Right kidney (tissue), 1 donor: ENCODE measurements around the gene MARCO.
"Not testable (repeated sequence)": the region's sequence is repeated elsewhere in the genome, so short reads cannot be mapped to it uniquely, and the experiment has no call there.

ENCODE experiments used
- DNase-seq: peaks from one replicate; pipeline ENCODE4 v3.0.0-alpha.2; 2016

The MARCO gene

DNA sequence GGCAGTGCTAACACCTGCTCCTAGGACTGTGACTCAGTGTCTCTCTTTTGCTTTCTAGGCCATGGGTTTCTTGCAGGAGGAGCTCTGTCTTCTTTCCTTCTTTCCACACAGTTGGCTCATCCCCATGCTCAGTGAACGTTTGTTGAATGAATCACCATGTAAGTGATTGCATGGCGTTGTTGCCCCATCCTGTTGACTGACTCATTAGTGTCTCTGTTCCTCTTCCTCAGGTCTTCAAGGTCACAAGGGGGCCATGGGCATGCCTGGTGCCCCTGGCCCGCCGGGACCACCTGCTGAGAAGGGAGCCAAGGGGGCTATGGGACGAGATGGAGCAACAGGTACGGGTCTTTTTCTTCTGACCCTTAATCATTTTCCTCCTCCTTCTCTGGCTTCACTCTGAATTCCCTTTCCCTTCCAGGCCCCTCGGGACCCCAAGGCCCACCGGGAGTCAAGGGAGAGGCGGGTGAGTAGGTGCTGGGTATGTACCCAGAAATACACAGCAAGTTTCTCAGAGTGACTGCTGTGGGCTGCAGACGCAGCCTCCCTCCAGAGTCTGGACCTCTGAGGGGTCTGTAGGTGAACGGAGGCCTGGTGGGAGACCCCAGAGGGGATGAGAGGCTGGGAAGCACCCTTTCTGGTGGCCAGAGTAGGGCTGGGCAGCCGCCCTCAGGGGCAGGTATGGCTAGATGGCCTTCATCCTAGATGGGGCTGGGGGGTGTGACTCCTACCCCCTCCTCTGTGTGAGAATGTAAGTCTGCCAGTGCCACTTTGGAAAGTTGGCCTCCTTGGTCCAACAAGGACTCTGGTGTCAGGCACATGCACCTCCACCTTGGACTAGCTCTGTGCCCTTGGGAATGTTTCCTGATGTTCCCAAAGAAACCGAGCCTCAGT, 32.4 kb downstream of the MARCO start:
- no peak for DNase-seq

DNA sequence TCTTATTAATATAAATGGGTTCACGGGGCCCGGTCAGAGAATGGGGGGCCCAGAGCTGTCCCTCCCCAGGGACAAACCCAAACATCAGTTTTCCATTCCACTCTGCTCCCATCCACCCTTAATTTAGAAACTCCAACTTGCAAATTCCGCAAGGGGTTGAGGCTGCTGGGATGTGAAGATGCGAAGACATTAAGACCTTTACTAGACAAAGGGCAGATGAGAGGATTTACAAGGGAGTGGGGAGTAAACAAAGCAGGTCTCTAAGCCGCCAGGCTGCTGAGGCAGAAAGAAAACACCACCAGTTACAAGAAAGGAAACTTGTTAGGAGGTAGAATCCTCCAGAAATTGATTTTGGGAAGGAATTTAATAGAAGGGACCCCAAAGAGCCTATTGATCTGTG, 33.1 kb downstream of the MARCO start:
- no peak for DNase-seq

GRCh38 chr2:118978064-118978463, 36.1 kb downstream of the MARCO start:
- no peak for DNase-seq

GRCh38 chr2:118979152-118979861, 37.3 kb downstream of the MARCO start:
- DNase-seq: no peak

DNA sequence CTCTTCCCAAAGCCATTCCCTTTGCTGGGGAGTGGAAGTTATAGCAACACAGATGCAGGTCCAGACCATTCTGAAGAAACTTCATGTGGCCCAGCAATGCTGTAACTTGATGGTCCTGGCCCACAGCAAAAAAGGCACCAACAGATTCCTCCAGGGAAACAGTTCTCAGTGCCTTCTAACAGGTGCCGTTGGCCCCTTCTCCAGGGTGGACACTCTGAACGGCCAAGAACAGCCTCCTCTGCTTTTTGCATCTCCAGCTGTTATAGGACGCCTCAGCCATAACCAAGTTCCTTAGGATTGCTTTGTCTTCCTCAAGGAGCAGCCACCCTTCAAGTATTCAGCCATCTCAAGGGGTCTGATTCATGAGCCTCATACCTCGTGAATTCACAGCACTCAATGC, 38.0 kb downstream of the MARCO start:
- no peak for DNase-seq

GRCh38 chr2:118980573-118980972, 38.6 kb downstream of the MARCO start:
- no peak for DNase-seq

GRCh38 chr2:118981632-118982031, 39.6 kb downstream of the MARCO start:
- no peak for DNase-seq

GRCh38 chr2:118982039-118982438, 40.0 kb downstream of the MARCO start:
- no peak for DNase-seq

- DNase-seq: no peak
These were observed 41.1 kb downstream of the MARCO start for GRCh38 chr2:118983133-118983532.

DNA sequence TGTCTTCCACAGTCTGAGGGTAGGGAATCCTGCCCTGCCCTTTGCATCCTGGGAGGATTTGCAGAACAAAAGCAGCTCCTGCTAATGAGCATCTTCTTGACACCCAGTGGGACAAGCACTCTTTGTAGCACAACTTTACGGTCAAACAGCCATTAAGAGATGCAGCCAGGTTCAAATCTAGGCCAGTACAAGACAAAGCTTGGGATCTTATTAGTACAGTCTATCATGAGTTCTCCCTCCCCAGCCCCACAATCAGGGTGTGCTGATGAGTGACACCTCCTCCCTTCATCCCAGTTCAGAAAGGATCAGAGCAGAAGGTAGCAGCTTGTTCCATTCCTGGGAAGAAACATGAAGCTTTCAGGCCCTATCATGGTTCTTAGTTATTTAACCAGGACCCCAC, 41.9 kb downstream of the MARCO start:
- no peak for DNase-seq

DNA sequence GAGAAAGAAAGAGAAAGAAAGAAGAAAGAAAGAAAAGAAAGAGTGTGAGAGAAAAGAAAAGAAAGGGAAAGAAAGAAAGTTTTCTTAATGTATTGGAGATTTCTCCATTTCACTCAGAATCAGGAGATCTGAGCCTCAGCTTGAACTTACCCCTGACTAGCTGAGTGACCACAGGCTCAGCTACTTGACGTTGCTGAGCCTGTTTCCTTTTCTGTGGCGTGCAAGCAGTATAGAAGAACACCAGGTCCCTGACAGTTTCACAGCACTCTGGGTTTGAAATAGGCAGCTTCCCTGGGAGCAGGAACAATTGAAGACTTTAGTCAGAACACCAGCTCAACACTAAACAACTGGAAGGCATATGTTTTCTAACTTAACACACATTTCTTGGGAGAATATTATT, 44.7 kb downstream of the MARCO start:
- DNase-seq: no peak

DNA sequence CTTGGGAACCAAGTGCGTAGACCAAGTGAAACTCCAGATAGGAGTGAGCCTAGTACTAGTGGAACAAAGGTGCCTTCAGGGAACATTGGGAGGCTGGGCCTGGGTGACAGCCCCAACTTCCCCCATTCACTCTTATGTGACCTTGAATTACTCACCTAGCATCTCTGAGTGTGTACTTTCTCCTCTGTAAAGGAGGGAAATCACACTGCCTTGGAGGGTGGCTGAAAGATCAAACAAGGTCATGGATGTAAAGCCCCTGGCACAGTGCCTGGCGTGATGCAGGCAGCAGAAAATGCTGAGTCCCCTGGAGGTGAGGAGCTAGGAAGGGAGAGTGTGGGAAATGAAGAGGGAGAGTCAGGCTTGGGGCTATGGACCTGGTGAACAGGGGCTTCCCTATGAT, 45.9 kb downstream of the MARCO start:
- no peak for DNase-seq

- DNase-seq: no peak
These were observed 46.7 kb downstream of the MARCO start for GRCh38 chr2:118988706-118989105.

DNA sequence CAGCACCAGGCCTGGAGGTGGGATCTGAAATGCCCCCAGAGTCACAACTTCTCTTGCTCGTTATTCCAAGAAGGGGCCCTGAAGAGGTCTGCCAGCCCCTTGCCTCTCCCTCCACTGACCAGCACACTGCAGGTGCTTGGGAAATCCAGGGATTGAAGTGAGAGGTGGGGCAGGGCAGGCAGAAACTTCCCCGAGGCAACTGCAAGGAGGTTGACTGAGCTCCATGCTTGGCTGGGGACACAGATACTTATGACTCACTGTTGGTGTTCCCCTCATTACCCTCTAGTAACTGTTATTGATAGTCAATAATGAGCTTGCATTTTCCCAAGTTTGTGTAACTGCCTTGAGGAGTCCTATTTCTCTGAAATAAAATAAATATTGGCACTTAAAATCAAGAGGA, 47.5 kb downstream of the MARCO start:
- no peak for DNase-seq

GRCh38 chr2:118990757-118991545, 49.0 kb downstream of the MARCO start:
- no peak for DNase-seq

GRCh38 chr2:118991554-118991953, 49.6 kb downstream of the MARCO start:
- DNase-seq: no peak

GRCh38 chr2:118992740-118993391, 50.9 kb downstream of the MARCO start:
- DNase-seq: no peak

DNA sequence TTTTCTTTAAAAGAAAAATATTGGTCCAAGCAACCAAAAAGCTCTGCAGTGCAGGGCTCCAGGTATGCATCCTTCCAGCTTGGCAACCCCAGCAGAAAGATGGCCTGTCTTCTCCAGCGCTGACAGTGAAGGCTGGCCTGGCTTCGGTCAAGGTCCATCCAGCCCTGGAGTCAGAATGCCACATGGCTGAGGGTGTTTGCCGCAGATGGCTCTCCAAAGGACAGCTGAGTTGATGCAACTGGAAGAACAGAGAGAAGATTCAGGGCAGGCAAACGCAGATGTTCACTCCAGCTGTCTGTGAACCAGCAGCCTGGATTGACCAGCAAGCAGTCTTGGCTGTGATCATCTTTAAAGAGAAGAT, 51.4 kb downstream of the MARCO start:
- no peak for DNase-seq

- DNase-seq: no peak
These were observed 52.2 kb downstream of the MARCO start for GRCh38 chr2:118994172-118994700.

DNA sequence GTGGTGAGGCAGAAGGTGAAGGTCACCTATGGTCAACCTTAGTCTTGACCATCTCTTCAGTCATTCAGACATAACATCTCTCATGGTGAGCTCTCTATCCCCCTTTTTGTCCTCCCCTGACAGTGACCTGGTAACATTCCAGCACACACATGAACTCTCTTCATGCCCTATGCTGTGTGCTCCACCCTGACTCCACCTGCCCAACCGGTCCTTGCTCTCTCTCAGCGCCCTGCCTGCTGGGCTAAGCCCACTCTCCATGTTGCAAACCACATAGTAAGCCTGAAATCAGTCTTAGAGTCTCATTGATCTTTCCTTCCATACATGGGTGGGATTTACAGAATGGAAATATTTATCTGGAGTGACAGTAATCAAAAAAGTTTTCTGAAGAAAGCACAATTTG, 52.8 kb downstream of the MARCO start:
- DNase-seq: no peak

DNA sequence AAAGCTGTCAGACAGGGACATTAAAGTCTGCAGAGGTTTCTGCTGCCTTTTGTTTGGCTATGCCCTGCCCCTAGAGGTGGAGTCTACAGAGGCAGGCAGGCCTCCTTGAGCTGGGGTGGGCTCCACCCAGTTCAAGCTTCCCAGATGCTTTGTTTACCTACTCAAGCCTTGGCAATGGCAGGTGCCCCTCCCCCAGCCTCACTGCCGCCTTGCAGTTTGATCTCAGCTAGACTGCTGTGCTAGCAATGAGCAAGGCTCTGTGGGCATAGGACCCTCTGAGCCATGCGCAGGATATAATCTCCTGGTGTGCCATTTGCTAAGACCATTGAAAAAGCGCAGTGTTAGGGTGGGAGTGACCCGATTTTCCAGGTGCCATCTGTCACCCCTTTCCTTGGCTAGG, 61.9 kb downstream of the MARCO start:
- not testable (repeated sequence) for DNase-seq

DNA sequence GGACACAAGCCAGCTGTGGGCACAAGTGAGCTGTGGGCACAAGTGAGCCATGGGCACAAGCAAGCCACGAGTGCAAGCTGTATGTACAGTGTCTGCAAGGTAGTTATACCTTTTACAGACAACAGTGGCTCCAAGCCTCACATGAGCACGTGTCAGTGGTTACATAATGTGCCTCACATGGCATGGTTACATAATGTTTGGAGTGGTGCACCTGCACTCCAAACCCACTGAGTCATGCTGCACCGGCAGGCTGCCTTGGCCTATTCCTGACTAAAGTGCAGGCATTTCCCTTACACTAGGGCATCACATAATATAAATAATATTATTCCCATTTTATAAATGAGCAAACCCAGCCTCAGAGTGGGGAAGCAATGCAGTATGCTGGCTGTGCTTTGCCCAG, 62.6 kb downstream of the MARCO start:
- DNase-seq: no peak
